OCI-LY1 (cell line): ENCODE results near the gene TEX47.

Experiments used
- H2AFZ ChIP-seq: fragments of 200-600 bp; sonication (generic), shearing (Covaris generic); 2 replicates; pipeline ENCODE4 v1.6.0; 2014; ENCODE audit warnings: antibody characterized with exemption, mild to moderate bottlenecking, low read length
- H3F3A ChIP-seq: fragments of 200-600 bp; sonication (generic), shearing (Covaris generic); 2 replicates; pipeline ENCODE4 v1.6.0; 2014; ENCODE audit warnings: mild to moderate bottlenecking, antibody characterized with exemption, low read length, moderate library complexity; ENCODE audit not compliant: insufficient read depth
- H3K27ac ChIP-seq: fragments of 200-600 bp; sonication (generic); 2 replicates; pipeline ENCODE4 v1.5.1; 2014; ENCODE audit warnings: low read length, mixed run types, mild to moderate bottlenecking, low read depth; ENCODE audit not compliant: poor library complexity, severe bottlenecking
- H3K27me3 ChIP-seq: fragments of 200-600 bp; sonication (generic); 2 replicates; pipeline ENCODE4 v1.6.0; 2014; ENCODE audit warnings: antibody characterized with exemption, mild to moderate bottlenecking, low read length, moderate library complexity; ENCODE audit not compliant: insufficient read depth
- H3K36me3 ChIP-seq: fragments of 200-600 bp; sonication (generic); 2 replicates; pipeline ENCODE4 v1.6.1; 2014; ENCODE audit warnings: mild to moderate bottlenecking, antibody characterized with exemption, low read length, moderate library complexity, mixed read lengths; ENCODE audit not compliant: insufficient read depth
- H3K4me1 ChIP-seq: fragments of 200-600 bp; sonication (generic); 2 replicates; pipeline ENCODE4 v1.5.1; 2014; ENCODE audit warnings: mild to moderate bottlenecking, low read length, moderate library complexity; ENCODE audit not compliant: insufficient read depth, severe bottlenecking
- H3K4me2 ChIP-seq: fragments of 200-600 bp; sonication (generic), shearing (Covaris generic); 2 replicates; pipeline ENCODE4 v1.6.1; 2014; ENCODE audit warnings: low read length
- H3K4me3 ChIP-seq: fragments of 200-600 bp; sonication (generic); 2 replicates; pipeline ENCODE4 v1.5.1; 2014; ENCODE audit warnings: low read length, low read depth, mild to moderate bottlenecking, mixed read lengths; ENCODE audit not compliant: poor library complexity, severe bottlenecking
- H3K79me2 ChIP-seq: fragments of 200-600 bp; shearing (Covaris generic); 2 replicates; pipeline ENCODE4 v1.6.1; 2016; ENCODE audit warnings: mixed run types, low read length, mixed read lengths; ENCODE audit not compliant: insufficient read depth
- H3K9ac ChIP-seq: fragments of 200-600 bp; sonication (generic), shearing (Covaris generic); 2 replicates; pipeline ENCODE4 v1.6.1; 2014; ENCODE audit warnings: mild to moderate bottlenecking, low read length, mixed read lengths
- H3K9me2 ChIP-seq: fragments of 200-600 bp; sonication (generic), shearing (Covaris generic); 2 replicates; pipeline ENCODE4 v1.6.1; 2014; ENCODE audit warnings: low read depth, mild to moderate bottlenecking, low read length, mixed read lengths
- H3K9me3 ChIP-seq: fragments of 200-600 bp; shearing (Covaris generic); 2 replicates; pipeline ENCODE4 v1.6.1; 2014; ENCODE audit warnings: low read length, mixed read lengths
- H4K20me1 ChIP-seq: fragments of 200-600 bp; sonication (generic), shearing (Covaris generic); 2 replicates; pipeline ENCODE4 v1.6.0; 2016; ENCODE audit warnings: mild to moderate bottlenecking, low read length; ENCODE audit not compliant: insufficient read depth
- EZH2 ChIP-seq: fragments of 200-600 bp; sonication (generic), shearing (Covaris generic); IDR thresholded peaks from 2 replicates; pipeline ENCODE4 v1.8.0; 2017; ENCODE audit warnings: borderline replicate concordance, mixed run types, mild to moderate bottlenecking, antibody characterized with exemption, low read length, moderate library complexity, mixed read lengths
- TF ChIP-seq, protein P1 (sequence below): fragments of 200-600 bp; sonication (generic), shearing (Covaris generic); IDR thresholded peaks from 2 replicates; pipeline ENCODE4 v1.5.1; 2017; ENCODE audit warnings: mild to moderate bottlenecking, antibody characterized with exemption, low read length, moderate library complexity, mixed read lengths

The TEX47 gene

DNA sequence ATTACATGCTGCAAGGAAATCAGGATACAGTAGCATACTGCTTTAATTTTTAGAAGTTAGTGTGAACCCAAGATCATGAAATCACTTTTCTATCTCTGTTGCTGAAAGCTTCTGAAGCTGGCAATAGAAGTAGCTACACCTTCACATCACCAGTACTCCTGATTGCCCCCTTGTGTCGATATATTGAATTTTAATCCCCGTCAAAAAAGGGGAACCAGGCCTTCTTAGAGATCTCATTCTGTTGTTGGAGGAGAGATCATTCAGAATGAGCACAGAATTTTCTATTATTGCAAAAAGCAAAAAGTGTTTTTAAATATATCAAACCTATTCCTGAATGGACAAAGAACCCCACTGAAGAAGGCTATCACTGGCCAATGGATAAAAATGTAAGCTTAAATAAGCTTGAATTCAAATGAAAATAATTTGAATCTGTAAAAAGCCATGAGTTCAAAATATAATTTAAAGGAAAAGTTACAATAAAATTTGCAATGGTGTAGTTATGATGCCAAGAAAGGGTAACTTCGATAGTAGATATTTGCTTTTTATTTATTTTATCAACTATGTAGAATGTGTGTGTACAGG, 39.7 kb upstream of the TEX47 start:
- Histone ChIP-seq H3K27me3 (no peaks in the 10 kb centered on the region), H3K79me2 (no peaks in the 10 kb centered on the region), H3K4me2 (no peak overlapping the region), H3K36me3 (no peaks in the 10 kb centered on the region), H2AFZ (no peak overlapping the region), H3K9me3 (no peaks in the 10 kb centered on the region), H3F3A (no peaks in the 10 kb centered on the region), H3K9ac (no peak overlapping the region), H3K4me1 (no peaks in the 10 kb centered on the region), H3K9me2 (no peaks in the 10 kb centered on the region), H4K20me1 (no peaks in the 10 kb centered on the region), H3K4me3 (no peak overlapping the region), H3K27ac (no peak overlapping the region)
- TF ChIP-seq, protein P1, sequence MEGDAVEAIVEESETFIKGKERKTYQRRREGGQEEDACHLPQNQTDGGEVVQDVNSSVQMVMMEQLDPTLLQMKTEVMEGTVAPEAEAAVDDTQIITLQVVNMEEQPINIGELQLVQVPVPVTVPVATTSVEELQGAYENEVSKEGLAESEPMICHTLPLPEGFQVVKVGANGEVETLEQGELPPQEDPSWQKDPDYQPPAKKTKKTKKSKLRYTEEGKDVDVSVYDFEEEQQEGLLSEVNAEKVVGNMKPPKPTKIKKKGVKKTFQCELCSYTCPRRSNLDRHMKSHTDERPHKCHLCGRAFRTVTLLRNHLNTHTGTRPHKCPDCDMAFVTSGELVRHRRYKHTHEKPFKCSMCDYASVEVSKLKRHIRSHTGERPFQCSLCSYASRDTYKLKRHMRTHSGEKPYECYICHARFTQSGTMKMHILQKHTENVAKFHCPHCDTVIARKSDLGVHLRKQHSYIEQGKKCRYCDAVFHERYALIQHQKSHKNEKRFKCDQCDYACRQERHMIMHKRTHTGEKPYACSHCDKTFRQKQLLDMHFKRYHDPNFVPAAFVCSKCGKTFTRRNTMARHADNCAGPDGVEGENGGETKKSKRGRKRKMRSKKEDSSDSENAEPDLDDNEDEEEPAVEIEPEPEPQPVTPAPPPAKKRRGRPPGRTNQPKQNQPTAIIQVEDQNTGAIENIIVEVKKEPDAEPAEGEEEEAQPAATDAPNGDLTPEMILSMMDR: peak; percentile 66
- TF ChIP-seq EZH2: no peak

DNA sequence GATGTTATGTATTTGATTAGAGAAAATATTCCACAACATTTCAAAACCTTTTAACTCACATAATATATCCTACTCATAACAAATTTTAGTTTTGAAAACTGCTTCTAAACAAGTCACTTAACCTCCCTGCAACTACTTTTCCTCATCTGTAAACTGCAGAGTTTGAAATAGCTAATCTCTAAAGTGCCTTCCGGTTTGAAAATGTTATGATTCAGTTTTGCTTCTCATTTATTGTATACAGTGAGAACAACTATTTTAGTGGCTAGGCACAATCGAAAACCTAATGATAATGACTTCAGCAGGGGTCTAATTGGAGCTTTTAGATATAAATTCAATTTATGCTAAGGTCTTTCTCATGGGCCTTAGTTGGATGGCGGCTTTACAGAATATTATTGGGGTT, 30.7 kb upstream of the TEX47 start:
- Histone ChIP-seq H3K27me3 (no peaks in the 10 kb centered on the region), H3F3A (no peaks in the 10 kb centered on the region), H2AFZ (no peak overlapping the region), H3K9me3 (no peaks in the 10 kb centered on the region), H3K4me1 (no peaks in the 10 kb centered on the region), H3K4me2 (no peak overlapping the region), H3K36me3 (no peaks in the 10 kb centered on the region), H4K20me1 (no peaks in the 10 kb centered on the region), H3K4me3 (no peak overlapping the region), H3K9me2 (no peaks in the 10 kb centered on the region), H3K9ac (no peak overlapping the region), H3K79me2 (no peaks in the 10 kb centered on the region), H3K27ac (no peak overlapping the region)
- TF ChIP-seq, protein P1: no peak
- no peak for TF ChIP-seq EZH2

DNA sequence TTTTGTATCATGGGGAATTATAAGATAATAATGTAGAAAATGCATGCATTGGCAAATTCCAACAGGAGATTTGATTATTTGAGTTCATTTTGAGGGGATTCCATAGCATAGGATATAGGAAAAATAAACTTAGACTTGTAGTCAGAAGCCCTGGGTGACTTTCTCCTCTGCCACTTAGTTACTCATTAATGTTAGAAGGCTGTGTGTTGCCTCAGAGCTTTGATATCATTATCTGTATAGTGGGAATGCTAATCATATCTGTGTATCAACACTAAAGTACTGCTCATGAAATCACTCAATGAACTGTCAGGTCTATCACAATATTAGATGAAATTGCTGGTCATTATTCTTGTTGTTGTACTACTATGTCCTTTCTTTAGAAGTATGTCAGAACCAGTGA, 23.0 kb upstream of the TEX47 start:
- Histone ChIP-seq H3K9me2 (no peaks in the 10 kb centered on the region), H3K9ac (no peak overlapping the region), H3K9me3 (no peaks in the 10 kb centered on the region), H3K27ac (no peak overlapping the region), H3F3A (no peaks in the 10 kb centered on the region), H3K36me3 (no peaks in the 10 kb centered on the region), H3K27me3 (no peaks in the 10 kb centered on the region), H3K4me3 (no peak overlapping the region), H2AFZ (no peak overlapping the region), H3K4me2 (no peak overlapping the region), H3K4me1 (no peaks in the 10 kb centered on the region), H4K20me1 (no peaks in the 10 kb centered on the region), H3K79me2 (no peaks in the 10 kb centered on the region)
- no peak for TF ChIP-seq EZH2
- TF ChIP-seq, protein P1: no peak
